CD14-positive monocyte (primary cell): ENCODE results near the gene SIK2. TPM values are rescaled to one million over a fixed set of nuclear protein-coding genes. Genes with fewer than 3 reads are reported as not detected.

Experiments used
- DNase-seq, 3 donors: peaks; one replicate each; pipeline ENCODE4 v3.0.0-alpha.2; 2011 to 2022
- H2AFZ ChIP-seq: 2 replicates; pipeline ENCODE4 v1.6.0; 2012; ENCODE audit warnings: mild to moderate bottlenecking, low read depth, low read length, inconsistent platforms; ENCODE audit not compliant: insufficient read depth, poor library complexity, severe bottlenecking
- H3K27ac ChIP-seq, 2 donors: 1 replicate in 1 of 2; 2 replicates in 1 of 2; pipeline ENCODE4 v1.5.1; 2012 to 2013; ENCODE audit warnings: low read length in 2 of 2, control low read depth in 1 of 2, inconsistent platforms in 1 of 2, low read depth in 1 of 2, mild to moderate bottlenecking in 1 of 2
- H3K27me3 ChIP-seq, 2 donors: one replicate each; pipeline versions ENCODE4 v1.6.0 to v1.6.1; 2011 to 2013; ENCODE audit warnings: low read length in 2 of 2; ENCODE audit not compliant: control insufficient read depth in 2 of 2, insufficient read depth in 2 of 2
- H3K36me3 ChIP-seq, 2 donors: replicated peaks in 1 of 2; 1 replicate in 1 of 2; 2 replicates in 1 of 2; pipeline versions ENCODE4 v1.5.1 to v1.6.1; 2012 to 2013; ENCODE audit warnings: low read length in 2 of 2, control low read depth in 1 of 2, inconsistent platforms in 1 of 2, mild to moderate bottlenecking in 1 of 2; ENCODE audit not compliant: insufficient read depth in 2 of 2, control insufficient read depth in 1 of 2
- H3K4me1 ChIP-seq, 2 donors: 1 replicate in 1 of 2; 2 replicates in 1 of 2; pipeline versions ENCODE4 v1.5.1 to v1.6.1; 2012 to 2013; ENCODE audit warnings: low read length in 2 of 2, control low read depth in 1 of 2, inconsistent platforms in 1 of 2, mild to moderate bottlenecking in 1 of 2, moderate library complexity in 1 of 2; ENCODE audit not compliant: insufficient read depth in 2 of 2, control insufficient read depth in 1 of 2
- H3K4me2 ChIP-seq: replicated peaks from 2 replicates; pipeline ENCODE3; 2012; ENCODE audit warnings: low read length, moderate library complexity, mild to moderate bottlenecking; ENCODE audit not compliant: poor library complexity, severe bottlenecking; ENCODE audit errors: extremely low read depth
- H3K4me3 ChIP-seq, 3 experiments: fragments of 200-600 bp in 1 of 3; sonication (generic) in 1 of 3; replicated peaks in 1 of 3; 1 replicate in 2 of 3; 2 replicates in 1 of 3; pipeline ENCODE4 v1.5.1; 2011 to 2013; ENCODE audit warnings: low read length in 3 of 3, mild to moderate bottlenecking in 3 of 3, control low read depth in 2 of 3, low read depth in 2 of 3, inconsistent platforms in 1 of 3, moderate library complexity in 1 of 3
- H3K79me2 ChIP-seq: 2 replicates; pipeline ENCODE4 v1.6.0; 2012; ENCODE audit warnings: mild to moderate bottlenecking, control low read depth, inconsistent platforms, low read length, moderate library complexity; ENCODE audit not compliant: insufficient read depth
- H3K9ac ChIP-seq: 2 replicates; pipeline ENCODE4 v1.6.0; 2017; ENCODE audit warnings: low read length, mild to moderate bottlenecking; ENCODE audit not compliant: insufficient read depth, poor library complexity, severe bottlenecking
- H3K9me3 ChIP-seq, 2 donors: replicated peaks in 1 of 2; 1 replicate in 1 of 2; 2 replicates in 1 of 2; pipeline versions ENCODE4 v1.5.1 to v1.6.1; 2012 to 2013; ENCODE audit warnings: low read length in 2 of 2, control low read depth in 1 of 2; ENCODE audit not compliant: control insufficient read depth in 1 of 2, insufficient read depth in 1 of 2
- H4K20me1 ChIP-seq: 2 replicates; pipeline ENCODE4 v1.6.0; 2012; ENCODE audit warnings: mild to moderate bottlenecking, low read length, control low read depth, moderate library complexity; ENCODE audit not compliant: insufficient read depth
- H3K27ac Mint-ChIP-seq, 7 donors: one replicate each; pipeline ENCODE4 v1.8.0; 2020; ENCODE audit warnings: mild to moderate bottlenecking in 7 of 7, mixed read lengths in 7 of 7, moderate library complexity in 6 of 7, inconsistent platforms in 2 of 7
- H3K27me3 Mint-ChIP-seq, 3 donors: one replicate each; pipeline ENCODE4 v1.8.0; 2021 to 2022; ENCODE audit warnings: low read depth in 3 of 3, mild to moderate bottlenecking in 3 of 3, mixed read lengths in 3 of 3, moderate library complexity in 3 of 3, inconsistent platforms in 1 of 3
- H3K36me3 Mint-ChIP-seq, 2 donors: one replicate each; pipeline ENCODE4 v1.8.0; 2020; ENCODE audit warnings: mixed read lengths in 2 of 2, inconsistent platforms in 1 of 2, mild to moderate bottlenecking in 1 of 2
- H3K4me1 Mint-ChIP-seq: one replicate; pipeline ENCODE4 v1.8.0; 2020; ENCODE audit warnings: mild to moderate bottlenecking, mixed read lengths
- H3K4me3 Mint-ChIP-seq, 2 donors: one replicate each; pipeline ENCODE4 v1.8.0; 2020; ENCODE audit warnings: mild to moderate bottlenecking in 2 of 2, mixed read lengths in 2 of 2, moderate library complexity in 1 of 2
- H3K9me3 Mint-ChIP-seq, 7 donors: one replicate each; pipeline ENCODE4 v1.8.0; 2020 to 2022; ENCODE audit warnings: mixed read lengths in 7 of 7, mild to moderate bottlenecking in 6 of 7, moderate library complexity in 6 of 7, inconsistent platforms in 2 of 7
- CTCF ChIP-seq: fragments of 200-600 bp; IDR thresholded peaks from one replicate; pipeline ENCODE4 v1.8.0; 2022; ENCODE audit warnings: antibody characterized with exemption, mild to moderate bottlenecking
- WGBS: methylation state at CpG from one replicate; pipeline ENCODE4 v1.1.5; 2013; ENCODE audit warnings: missing lambda C conversion rate; ENCODE audit not compliant: insufficient coverage; 5-methylcytosine and 5-hydroxymethylcytosine counted together
- intact Hi-C, 2 donors: fragments of 100-400 bp; cut with micrococcal nuclease; formaldehyde crosslinking; loops; one replicate each; pipeline versions ENCODE4 v1.15.0 to v1.15.1; 2023
- polyA plus RNA-seq, 3 donors: library from polyadenylated mRNA; depleted of rRNA in 1 of 3; unstranded in 2 of 3; stranded (reverse) in 1 of 3; fragments of 300-500 nt in 2 of 3; fragments of >200 nt in 1 of 3; fragmentation: Illumina TruSeq in 2 of 3; gene quantifications; 1 replicate in 2 of 3; 2 replicates in 1 of 3; pipeline ENCODE4 v1.2.3, GENCODE V29; 2012 to 2021

The SIK2 gene
- polyA plus RNA-seq, 3 donors = 0.16 to 8.8 (median 0.23) TPM

DNA sequence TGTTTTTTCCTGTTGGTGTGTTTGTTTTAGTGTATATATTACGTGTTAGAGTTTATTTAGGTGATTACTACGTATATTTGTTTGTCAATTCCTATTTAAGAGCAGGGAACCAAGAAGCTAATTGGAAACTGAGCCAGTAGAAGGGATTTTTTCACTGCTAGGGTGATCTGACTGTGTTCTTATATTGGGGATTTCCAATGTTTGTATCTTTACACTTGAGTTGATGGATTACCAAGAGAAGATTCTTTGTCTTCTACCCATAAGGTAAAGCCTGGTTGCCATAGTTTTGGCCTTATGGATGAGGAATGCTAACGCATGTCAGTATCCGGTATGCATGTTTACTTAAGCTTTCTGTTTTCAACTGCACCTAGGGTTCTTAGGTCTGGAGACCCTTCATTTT is 35.6 kb downstream of the SIK2 start:
- Mint-ChIP-seq H3K4me1 (peaks cover 4% of the 10 kb centered on the region), H3K36me3 (peaks cover 43 to 61% of the 10 kb centered on the region in 2 donors), H3K27ac (no peak overlapping the region), H3K27me3 (peaks cover 0 to 1% (median 0%) of the 10 kb centered on the region in 3 donors), H3K4me3 (no peak overlapping the region), H3K9me3 (peaks cover 0 to 2% (median 0%) of the 10 kb centered on the region in 7 donors)
- Histone ChIP-seq H3K79me2 (no peaks in the 10 kb centered on the region), H3K9me3 (no peaks in the 10 kb centered on the region), H3K9ac (no peak overlapping the region), H3K27ac (no peak overlapping the region), H2AFZ (no peak overlapping the region), H3K4me1 (no peaks in the 10 kb centered on the region), H3K27me3 (no peaks in the 10 kb centered on the region), H3K4me3 (no peak overlapping the region), H4K20me1 (peaks cover 11% of the 10 kb centered on the region), H3K4me2 (no peak overlapping the region), H3K36me3 (peaks cover 10 to 36% of the 10 kb centered on the region in 2 donors)
- intact Hi-C loops = no loop called here
- 90% methylated on average over 2 of the region's 4 CpGs for WGBS
- no peak for TF ChIP-seq CTCF
- DNase-seq = no peak

DNA sequence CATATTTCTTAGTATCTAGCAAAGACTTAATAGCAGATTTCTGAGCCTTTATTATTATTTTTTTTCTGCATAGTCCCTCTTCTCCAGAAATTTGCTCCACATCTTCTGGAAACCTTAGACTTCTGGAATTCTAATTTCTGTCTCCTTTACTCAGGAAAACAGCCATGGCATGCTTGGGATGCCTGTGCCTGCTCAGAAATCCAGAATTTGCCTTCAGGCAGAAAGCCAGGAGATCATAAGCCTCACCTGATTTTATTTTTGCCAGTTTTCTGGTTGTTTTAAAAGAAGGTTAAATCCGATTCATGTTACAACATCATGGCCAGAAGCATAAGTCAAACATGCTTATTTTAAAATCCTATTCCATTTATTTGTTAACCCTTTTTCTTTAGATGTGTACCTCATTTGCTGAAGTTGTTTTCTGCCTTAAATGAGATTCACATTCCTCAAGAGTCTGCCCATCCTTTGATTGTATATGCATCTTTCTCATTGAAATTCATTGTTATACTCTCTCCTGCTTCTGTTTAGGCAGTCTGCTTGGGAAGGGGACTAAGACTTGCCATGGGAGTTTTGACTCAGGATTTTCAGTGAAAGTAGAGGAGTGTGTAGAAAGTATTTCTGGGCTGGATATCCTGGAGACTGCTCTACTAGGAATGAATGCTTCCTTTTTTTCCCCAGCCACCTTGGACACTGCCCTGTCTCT is 37.1 kb downstream of the SIK2 start:
- no peak overlapping the region for H2AFZ ChIP-seq
- peaks cover 43 to 59% of the 10 kb centered on the region in 2 donors for H3K36me3 Mint-ChIP-seq
- H3K4me3 ChIP-seq = no peak overlapping the region
- intact Hi-C loops = no loop called here
- H3K27ac Mint-ChIP-seq = no peak overlapping the region
- no peaks in the 10 kb centered on the region for H3K27me3 ChIP-seq
- no peak for TF ChIP-seq CTCF
- no peaks in the 10 kb centered on the region for H3K9me3 ChIP-seq
- peaks cover 4% of the 10 kb centered on the region for H3K4me1 Mint-ChIP-seq
- peaks cover 0 to 2% (median 0%) of the 10 kb centered on the region in 7 donors for H3K9me3 Mint-ChIP-seq
- no peaks in the 10 kb centered on the region for H3K4me1 ChIP-seq
- H3K27me3 Mint-ChIP-seq = peaks cover 0 to 1% (median 0%) of the 10 kb centered on the region in 3 donors
- H3K27ac ChIP-seq = no peak overlapping the region
- no peak for DNase-seq
- no peak overlapping the region for H3K9ac ChIP-seq
- peaks cover 11% of the 10 kb centered on the region for H4K20me1 ChIP-seq
- H3K36me3 ChIP-seq = peaks cover 10 to 31% of the 10 kb centered on the region in 2 donors
- H3K79me2 ChIP-seq = no peaks in the 10 kb centered on the region
- H3K4me2 ChIP-seq = no peak overlapping the region
- WGBS = no CpG with 5 or more reads among the region's 1 CpG
- no peak overlapping the region for H3K4me3 Mint-ChIP-seq
